MM.1S (cell line): ENCODE data around the gene GNG5.

Source experiments
- CTCF ChIP-seq: fragments of 300-600 bp; sonication (generic); IDR thresholded peaks from 2 replicates; pipeline ENCODE4 v1.5.1; 2016; ENCODE audit warnings: antibody characterized with exemption, low read length, mixed read lengths
- EZH2 ChIP-seq: fragments of 300-600 bp; sonication (generic); optimal IDR thresholded peaks from 2 replicates; pipeline ENCODE3; 2017; ENCODE audit warnings: low read depth, mild to moderate bottlenecking, antibody characterized with exemption, low read length, mixed read lengths
- EZH2phosphoT487 ChIP-seq: fragments of 300-600 bp; sonication (generic); IDR thresholded peaks from 2 replicates; pipeline ENCODE4 v1.6.1; 2018; ENCODE audit warnings: antibody characterized with exemption, low read length

DNA sequence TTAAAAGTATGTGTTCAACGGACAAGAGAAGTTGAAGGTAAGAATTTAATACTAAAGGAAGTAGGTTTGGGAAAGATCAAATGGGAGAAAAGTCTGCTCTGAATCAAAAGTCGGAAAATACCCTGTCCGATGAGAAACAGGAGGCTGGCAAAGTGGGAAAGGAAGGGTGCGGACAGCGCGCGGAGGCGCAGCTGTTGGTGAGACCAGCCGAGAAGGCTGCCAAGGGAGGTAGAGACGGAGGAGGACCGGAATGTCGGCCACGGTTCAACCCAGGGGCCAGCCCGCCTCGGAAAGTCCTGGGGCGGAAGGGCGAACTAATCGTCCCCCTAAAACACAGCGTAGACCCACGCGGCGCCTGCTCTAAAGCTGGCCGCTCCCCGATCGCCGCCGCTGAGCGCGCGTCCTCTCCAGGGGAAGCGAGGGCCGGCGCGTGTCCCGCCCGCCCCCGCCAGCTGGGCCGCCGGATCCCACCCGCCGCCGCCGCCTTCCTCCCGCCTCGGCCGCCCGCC is 834 bp downstream of the GNG5 start:
- no peak for TF ChIP-seq CTCF
- TF ChIP-seq EZH2phosphoT487 = no peak
- no peak for TF ChIP-seq EZH2
